Cardiac muscle cell (in vitro differentiated cells and primary cell): ENCODE measurements around the gene ARL2BP. TPM values are rescaled to one million over a fixed set of nuclear protein-coding genes. Genes with fewer than 3 reads are reported as not detected.

Source experiments
- DNase-seq, 2 donors: peaks; one replicate each; pipeline versions ENCODE4 v3.0.0 to v3.0.0-alpha.2; 2010 to 2017; ENCODE audit warnings: low read depth in 1 of 2, low spot score in 1 of 2
- H3K27ac ChIP-seq: fragments of 200-600 bp; sonication (generic); 2 replicates; pipeline ENCODE4 v1.5.1; 2016
- H3K27me3 ChIP-seq: fragments of 200-600 bp; sonication (generic); 2 replicates; pipeline ENCODE4 v1.6.0; 2016; ENCODE audit warnings: control low read depth
- H3K36me3 ChIP-seq: fragments of 200-600 bp; sonication (generic); 2 replicates; pipeline ENCODE4 v1.5.1; 2016; ENCODE audit warnings: control low read depth
- H3K4me1 ChIP-seq: fragments of 200-600 bp; sonication (generic); 2 replicates; pipeline ENCODE4 v1.8.1; 2017; ENCODE audit warnings: low read depth, mild to moderate bottlenecking, mixed run types
- H3K4me3 ChIP-seq: fragments of 200-600 bp; sonication (generic); 2 replicates; pipeline ENCODE4 v1.5.1; 2016; ENCODE audit warnings: mild to moderate bottlenecking
- H3K9me3 ChIP-seq: fragments of 200-600 bp; sonication (generic); 2 replicates; pipeline ENCODE4 v1.5.1; 2017; ENCODE audit warnings: low read depth, mild to moderate bottlenecking, control low read depth
- polyA plus RNA-seq: library from polyadenylated mRNA; unstranded; fragments of >200 nt; fragmentation: Nextera tagmentation; extraction: Ambion mirVana; gene quantifications from 2 replicates; pipeline ENCODE4 v1.2.1, GENCODE V29; 2016
- total RNA-seq: library from RNA; depleted of rRNA; stranded (reverse); fragments of >200 nt; gene quantifications from 2 replicates; pipeline ENCODE4 v1.2.3, GENCODE V29; 2016
- TF ChIP-seq, protein P1 (sequence below): IDR thresholded peaks from 2 replicates; pipeline ENCODE4 v1.5.1; 2012; ENCODE audit warnings: low read depth, mild to moderate bottlenecking, low read length

The ARL2BP gene
- total and polyA plus RNA-seq, 2 experiments from 2014 or later = 72.7 to 144 TPM

DNA sequence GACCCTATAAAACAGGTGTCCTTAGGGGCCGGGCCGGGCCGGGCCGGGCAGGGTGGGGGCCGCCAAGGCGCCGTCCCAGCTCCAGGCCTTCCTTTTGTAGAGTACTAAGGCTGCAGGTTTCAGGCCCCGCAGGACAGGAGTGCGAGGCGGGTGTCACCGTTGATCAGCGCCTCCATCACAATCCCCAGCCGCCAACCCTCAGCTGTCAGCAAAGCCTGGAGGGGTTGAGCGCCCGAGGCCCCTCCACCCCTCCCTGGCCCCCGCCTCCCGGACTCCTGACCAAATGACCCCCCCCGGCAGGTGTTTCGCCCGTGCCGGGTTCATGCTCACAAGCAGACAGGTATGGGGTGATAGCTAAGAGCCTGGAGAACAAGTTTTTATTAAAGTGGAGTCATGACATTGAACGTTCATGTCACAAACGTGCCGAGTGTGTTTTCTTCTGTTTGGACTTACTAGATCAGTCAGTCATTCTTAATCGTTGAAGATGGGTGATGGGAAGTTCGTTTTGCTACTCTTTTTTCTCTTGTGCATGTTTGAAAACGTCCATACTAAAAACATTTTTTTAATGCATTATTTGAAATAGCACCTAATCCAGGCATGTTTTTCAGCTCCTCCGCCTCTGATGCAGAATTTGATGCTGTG lies 534 bp downstream of the ARL2BP start:
- H3K9me3 ChIP-seq = no peaks in the 10 kb centered on the region
- H3K27me3 ChIP-seq = no peaks in the 10 kb centered on the region
- peaks cover 9% of the 10 kb centered on the region for H3K4me1 ChIP-seq
- peaks cover 29% of the 10 kb centered on the region for H3K36me3 ChIP-seq
- TF ChIP-seq, protein P1, sequence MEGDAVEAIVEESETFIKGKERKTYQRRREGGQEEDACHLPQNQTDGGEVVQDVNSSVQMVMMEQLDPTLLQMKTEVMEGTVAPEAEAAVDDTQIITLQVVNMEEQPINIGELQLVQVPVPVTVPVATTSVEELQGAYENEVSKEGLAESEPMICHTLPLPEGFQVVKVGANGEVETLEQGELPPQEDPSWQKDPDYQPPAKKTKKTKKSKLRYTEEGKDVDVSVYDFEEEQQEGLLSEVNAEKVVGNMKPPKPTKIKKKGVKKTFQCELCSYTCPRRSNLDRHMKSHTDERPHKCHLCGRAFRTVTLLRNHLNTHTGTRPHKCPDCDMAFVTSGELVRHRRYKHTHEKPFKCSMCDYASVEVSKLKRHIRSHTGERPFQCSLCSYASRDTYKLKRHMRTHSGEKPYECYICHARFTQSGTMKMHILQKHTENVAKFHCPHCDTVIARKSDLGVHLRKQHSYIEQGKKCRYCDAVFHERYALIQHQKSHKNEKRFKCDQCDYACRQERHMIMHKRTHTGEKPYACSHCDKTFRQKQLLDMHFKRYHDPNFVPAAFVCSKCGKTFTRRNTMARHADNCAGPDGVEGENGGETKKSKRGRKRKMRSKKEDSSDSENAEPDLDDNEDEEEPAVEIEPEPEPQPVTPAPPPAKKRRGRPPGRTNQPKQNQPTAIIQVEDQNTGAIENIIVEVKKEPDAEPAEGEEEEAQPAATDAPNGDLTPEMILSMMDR = no peak
- H3K27ac ChIP-seq = peak overlapping the region; percentile 92
- H3K4me3 ChIP-seq = peak overlapping the region; percentile 54
- peak in 1 of 2 donors; percentile 28 for DNase-seq

DNA sequence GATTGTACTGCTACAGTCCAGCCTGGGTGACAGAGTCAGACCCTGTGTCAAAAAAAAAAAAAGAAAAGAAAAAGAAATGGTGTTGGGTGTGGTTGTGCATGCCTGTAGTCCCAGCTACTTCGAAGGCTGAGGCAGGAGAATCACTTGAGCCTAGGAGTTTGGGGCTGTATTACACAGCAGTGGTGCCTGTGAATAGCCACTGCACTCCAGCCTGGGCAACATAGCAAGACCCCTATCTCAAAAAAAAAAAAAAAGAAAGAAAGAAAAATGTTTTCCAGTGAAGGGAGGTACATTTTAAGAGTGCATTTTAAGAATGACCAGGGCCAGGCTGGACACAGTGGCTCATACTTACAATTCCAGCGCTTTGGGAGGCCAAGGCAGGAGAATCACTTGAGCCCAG lies 6.3 kb downstream of the ARL2BP start:
- Histone ChIP-seq H3K27me3 (no peaks in the 10 kb centered on the region), H3K4me3 (no peak overlapping the region), H3K36me3 (peaks cover 57% of the 10 kb centered on the region), H3K9me3 (no peaks in the 10 kb centered on the region), H3K27ac (no peak overlapping the region), H3K4me1 (no peaks in the 10 kb centered on the region)
- no peak for DNase-seq
- TF ChIP-seq, protein P1 = no peak

DNA sequence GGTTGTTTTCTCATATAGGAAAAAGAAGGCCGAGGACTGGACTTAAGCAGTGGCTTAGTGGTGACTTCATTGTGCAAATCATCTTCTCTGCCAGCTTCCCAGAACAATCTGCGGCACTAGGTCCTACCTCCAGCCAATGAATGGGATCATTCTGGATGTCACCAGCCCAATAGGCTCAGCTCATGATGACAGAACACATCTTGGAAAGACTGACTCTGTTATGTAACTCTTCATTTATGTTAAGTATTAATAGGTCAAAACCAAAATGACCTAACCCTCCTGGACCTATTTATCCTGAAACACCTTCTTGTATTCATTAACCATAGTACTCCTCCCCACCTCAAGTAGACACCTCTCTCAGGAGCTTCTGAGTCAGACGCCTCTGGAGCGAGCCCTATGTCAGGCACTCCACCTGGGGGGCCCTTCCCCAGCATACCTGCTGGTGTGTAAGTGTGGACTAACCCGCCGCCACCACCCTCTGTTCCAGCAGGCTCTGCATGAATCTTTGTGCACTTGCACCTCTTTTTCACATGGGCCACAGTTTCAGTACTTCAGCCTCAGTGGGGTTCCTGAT lies 7.2 kb downstream of the ARL2BP start:
- no peaks in the 10 kb centered on the region for H3K27me3 ChIP-seq
- TF ChIP-seq, protein P1 = no peak

DNA sequence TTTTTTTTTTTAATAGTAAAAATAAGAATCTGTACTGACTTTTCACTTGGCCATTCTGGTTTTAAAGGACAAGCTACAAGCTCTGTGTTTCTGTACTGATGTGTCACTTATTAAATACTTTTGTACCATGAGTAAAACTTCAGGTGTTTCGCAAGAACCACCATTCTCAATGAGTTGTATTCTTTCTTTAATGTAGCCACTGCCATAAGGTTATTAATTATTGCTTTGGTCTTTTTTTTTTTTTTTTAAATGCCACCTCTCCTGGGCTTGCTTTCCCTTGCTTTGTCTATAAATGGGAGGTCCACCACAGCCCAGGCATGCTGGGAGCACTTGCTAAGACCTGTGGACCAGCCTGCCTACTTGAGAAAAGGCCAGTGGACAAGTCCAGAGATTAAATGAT lies 8.4 kb downstream of the ARL2BP start:
- H3K9me3 ChIP-seq = no peaks in the 10 kb centered on the region
- no peaks in the 10 kb centered on the region for H3K4me1 ChIP-seq
- no peak for DNase-seq
- no peak overlapping the region for H3K27ac ChIP-seq
- TF ChIP-seq, protein P1 = no peak
- no peaks in the 10 kb centered on the region for H3K27me3 ChIP-seq
- H3K4me3 ChIP-seq = no peak overlapping the region
- H3K36me3 ChIP-seq = peaks cover 47% of the 10 kb centered on the region

More for the DNA sequence above, 7.2 kb downstream of the ARL2BP start:
- Histone ChIP-seq H3K27ac (no peak overlapping the region), H3K4me3 (no peak overlapping the region), H3K9me3 (no peaks in the 10 kb centered on the region), H3K4me1 (no peaks in the 10 kb centered on the region), H3K36me3 (peaks cover 53% of the 10 kb centered on the region)
- no peak for DNase-seq

DNA sequence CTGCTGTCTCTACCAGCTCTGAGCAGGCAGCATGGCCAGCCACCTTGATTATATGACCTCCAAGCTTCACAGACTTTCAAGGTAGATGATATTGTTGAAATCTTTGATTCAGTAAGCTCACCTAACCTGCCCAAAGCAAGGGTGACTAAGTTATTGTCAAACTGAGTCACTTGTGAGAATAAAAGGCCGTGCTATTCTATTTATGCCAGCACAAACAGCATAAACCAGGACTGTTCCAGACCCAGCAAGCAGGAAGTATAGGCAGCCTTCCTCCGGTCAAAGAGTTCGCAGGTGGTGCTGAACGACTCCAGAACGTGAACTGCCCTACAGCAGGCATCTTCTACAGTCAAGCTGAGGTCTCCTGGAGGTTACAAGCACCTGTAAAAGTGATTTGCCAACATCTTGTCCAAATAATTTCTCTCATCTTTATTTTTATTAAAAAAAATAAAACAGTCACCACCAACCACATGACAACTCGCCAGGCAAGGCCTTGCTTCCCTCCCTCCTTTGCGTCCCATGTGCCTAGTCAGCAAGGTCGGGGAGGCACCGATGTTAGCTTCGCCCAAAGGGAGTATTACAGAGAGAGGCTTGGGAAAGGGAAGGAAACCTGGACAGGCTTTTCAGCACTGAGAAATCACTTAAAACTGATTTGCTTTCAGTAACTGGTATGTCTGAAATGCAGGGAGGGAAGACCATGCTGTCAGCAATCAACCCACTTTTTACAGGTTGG lies 10.8 kb downstream of the ARL2BP start:
- Histone ChIP-seq H3K4me3 (no peak overlapping the region), H3K27ac (peak overlapping the region; percentile 56), H3K27me3 (no peaks in the 10 kb centered on the region), H3K36me3 (peaks cover 27% of the 10 kb centered on the region), H3K9me3 (no peaks in the 10 kb centered on the region), H3K4me1 (no peaks in the 10 kb centered on the region)
- TF ChIP-seq, protein P1 = no peak
- no peak for DNase-seq
